Cardiac fibroblast (primary cell): ENCODE data around the gene DCTPP1.
"Not testable (repeated sequence)": the region's sequence is repeated elsewhere in the genome, so short reads cannot be mapped to it uniquely, and the experiment has no call there.

Experiments
- DNase-seq, 2 donors: peaks; one replicate each; pipeline versions ENCODE4 v3.0.0 to v3.0.0-alpha.2; 2010; ENCODE audit warnings: low read depth in 2 of 2
- H3K4me3 ChIP-seq, 2 donors: replicated peaks in 1 of 2; 1 replicate in 1 of 2; 2 replicates in 1 of 2; pipeline ENCODE4 v1.5.1; 2011; ENCODE audit warnings: low read depth in 2 of 2, low read length in 2 of 2, mild to moderate bottlenecking in 2 of 2, moderate library complexity in 1 of 2
- CTCF ChIP-seq: IDR thresholded peaks from one replicate; pipeline ENCODE4 v1.5.1; 2011; ENCODE audit warnings: low read depth, mild to moderate bottlenecking, low read length, inconsistent platforms

DCTPP1 gene

DNA sequence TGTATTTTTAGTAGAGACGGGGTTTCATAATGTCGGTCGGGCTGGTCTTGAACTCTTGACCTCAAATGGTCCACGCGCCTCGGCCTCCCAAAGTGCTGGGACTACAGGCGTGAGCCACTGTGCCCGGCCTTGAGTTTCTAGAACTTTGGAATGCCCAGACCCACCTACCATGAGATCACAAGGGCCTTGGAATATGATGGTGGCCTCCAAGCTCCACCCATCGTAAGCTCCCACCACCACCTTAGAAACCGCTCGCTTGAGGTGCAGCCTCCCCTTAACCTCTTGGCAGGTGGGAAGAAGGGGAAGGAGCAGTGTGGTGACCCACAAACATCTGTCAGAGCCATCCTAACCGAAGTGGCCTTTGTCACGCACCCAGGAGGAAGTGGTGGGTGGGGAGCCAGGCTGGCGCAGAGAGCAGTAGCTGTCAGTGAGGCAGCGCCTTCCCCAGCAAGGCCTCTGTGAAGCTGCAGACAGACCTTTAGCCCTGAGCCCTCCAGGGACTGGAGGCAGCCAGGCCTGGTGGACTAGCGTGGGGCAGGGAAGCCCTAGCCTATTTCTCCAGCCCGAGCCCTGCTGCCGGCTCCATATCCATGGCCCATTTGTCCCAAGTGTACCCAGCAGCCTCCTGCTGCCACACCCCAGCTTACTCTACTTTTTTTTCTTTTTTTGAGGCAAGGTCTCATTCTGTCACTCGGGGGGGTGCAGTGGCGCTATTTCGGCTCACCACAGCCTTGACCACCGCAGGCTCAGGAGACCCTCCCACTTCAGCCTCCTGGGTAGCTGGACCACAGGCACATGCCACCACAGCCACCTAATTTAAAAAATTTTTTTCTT is 28.9 kb upstream of the DCTPP1 start:
- no peak for DNase-seq
- no peak for TF ChIP-seq CTCF
- H3K4me3 ChIP-seq: no peak overlapping the region

DNA sequence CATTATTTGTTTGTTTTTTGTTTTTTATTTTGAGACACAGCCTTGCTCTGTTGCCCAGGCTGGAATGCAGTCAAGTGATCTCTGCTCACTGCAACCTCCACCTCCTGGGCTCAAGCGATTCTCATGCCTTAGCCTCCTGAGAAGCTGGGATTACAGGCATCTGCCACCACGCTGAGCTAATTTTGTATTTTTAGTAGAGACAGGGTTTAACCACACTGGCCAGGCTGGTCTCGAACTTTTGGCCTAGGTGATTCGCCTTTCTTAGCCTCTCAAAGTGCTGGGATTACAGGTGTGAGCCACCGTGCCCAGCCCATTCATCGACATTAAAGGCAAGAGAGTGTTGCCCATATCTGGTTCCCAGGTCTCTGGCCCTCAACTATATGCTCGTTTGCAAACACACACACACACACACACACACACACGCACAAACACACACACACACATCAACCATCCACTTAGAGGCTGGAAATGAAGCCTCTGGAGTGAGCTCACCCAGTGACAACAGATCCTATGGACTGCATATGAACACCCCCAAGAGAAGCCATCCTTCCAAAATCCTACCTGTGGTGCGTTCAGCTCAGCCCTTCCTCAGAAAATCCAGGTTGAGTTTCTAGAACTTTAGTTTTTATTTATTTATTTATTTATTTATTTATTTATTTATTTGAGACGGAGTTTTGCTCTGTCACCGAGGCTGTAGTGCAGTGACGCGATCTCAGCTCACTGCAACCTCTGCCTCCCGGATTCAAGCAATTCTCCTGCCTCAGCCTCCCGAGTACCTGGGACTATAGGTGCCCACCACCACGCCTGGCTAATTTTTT is 28.1 kb upstream of the DCTPP1 start:
- no peak overlapping the region for H3K4me3 ChIP-seq
- no peak for DNase-seq
- TF ChIP-seq CTCF: no peak

- TF ChIP-seq CTCF: no peak
Measured at GRCh38 chr16:30457256-30457655, 27.4 kb upstream of the DCTPP1 start.

GRCh38 chr16:30456302-30456701 is 26.5 kb upstream of the DCTPP1 start:
- no peak for DNase-seq
- no peak for TF ChIP-seq CTCF
- no peak overlapping the region for H3K4me3 ChIP-seq

More at GRCh38 chr16:30457256-30457655, 27.4 kb upstream of the DCTPP1 start:
- no peak overlapping the region for H3K4me3 ChIP-seq
- no peak for DNase-seq

DNA sequence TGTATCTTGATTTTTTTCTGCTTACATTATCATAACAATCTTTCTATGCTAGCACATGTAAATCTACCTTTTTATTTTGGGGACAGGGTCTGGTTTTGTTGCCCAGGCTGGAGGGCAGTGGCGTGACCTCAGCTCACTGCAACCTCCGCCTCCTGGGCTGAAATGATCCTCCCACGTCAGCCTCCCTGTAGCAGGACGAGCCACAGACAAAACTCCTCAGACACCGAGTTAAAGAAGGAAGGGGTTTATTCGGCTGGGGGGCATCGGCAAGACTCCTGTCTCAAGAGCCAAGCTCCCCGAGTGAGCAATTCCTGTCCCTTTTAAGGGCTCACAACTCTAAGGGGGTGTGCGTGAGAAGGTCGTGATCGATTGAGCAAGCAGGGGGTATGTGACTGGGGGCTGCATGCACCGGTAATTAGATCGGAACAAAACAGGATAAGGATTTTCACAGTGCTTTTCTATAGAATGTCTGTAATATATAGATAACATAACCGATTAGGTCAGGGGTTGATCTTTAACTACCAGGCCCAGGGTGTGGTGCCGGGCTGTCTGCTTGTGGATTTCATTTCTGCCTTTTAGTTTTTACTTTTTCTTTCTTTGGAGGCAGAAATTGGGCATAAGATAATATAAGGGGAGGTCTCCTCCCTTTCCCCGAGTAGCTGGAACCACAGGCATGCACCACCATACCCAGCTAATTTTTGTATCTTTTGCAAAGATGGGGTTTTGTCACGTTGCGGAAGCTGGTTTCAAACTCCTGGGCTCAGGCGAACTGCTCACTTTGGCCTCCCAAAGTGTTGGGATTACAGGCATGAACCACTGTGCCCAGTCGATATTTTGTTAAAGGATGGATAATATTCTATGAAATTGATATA is 23.1 kb upstream of the DCTPP1 start:
- not testable (repeated sequence) for H3K4me3 ChIP-seq, DNase-seq

DNA sequence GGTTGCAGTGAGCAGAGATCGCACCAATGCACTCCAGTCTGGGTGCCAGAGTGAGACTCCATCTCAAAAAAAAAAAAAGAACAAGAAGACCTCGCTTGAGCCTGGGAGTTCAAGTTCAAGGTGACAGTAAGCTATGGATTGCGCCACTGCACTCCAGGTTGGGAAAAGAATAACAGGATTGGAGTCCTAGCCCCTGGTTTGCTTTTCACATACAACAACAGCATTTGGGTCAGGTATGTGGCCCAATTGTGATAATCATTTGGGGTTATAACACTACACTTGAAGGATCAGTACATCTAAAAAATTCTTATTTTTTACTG is 19.2 kb upstream of the DCTPP1 start:
- TF ChIP-seq CTCF: no peak
- no peak for DNase-seq
- no peak overlapping the region for H3K4me3 ChIP-seq
